GM19438 (cell line): ENCODE measurements around the gene FAM193A.
"Not testable (repeated sequence)": the region's sequence is repeated elsewhere in the genome, so short reads cannot be mapped to it uniquely, and the experiment has no call there.

ENCODE experiments used
- ATAC-seq: cut with Tn5 transposase; IDR thresholded peaks from one replicate; pipeline ENCODE4 v1.9.1; 2021; ENCODE audit warnings: low read depth; ENCODE audit not compliant: unreplicated experiment

FAM193A gene

DNA sequence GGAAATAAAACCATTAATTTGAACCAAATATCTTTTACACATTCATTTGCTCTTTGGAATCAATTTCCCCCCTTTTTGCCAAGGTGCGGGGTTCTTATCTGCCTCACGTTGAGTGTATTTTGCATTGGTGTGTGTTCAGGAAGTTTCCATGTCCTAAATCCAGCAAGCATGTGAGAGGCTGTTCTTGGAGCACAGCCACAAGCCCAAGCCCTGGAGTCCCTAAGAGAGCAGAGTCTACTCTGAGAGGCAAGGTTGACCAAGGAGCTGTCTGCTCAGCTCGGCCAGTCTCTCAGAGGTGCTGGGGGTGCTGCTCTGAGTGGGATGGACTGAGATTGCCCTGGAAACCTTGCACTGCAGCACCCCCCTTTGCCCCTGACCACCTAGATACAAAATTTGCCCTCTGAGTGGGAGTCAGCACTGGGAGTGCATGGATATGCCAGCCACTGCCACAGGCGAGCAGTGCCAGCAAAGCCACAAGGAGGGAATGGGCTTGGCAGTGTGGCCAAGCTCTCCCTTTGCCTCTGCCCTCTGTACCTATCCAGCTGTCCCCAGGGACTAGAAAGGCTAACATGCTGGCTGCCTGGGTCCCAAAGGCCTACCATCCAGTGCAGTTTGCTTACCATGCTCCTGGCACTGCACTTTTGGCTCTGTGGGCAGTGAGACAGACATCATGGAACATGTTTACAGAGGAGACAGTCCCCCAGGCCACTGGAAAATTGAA, 20.5 kb upstream of the FAM193A start:
- no peak for ATAC-seq

DNA sequence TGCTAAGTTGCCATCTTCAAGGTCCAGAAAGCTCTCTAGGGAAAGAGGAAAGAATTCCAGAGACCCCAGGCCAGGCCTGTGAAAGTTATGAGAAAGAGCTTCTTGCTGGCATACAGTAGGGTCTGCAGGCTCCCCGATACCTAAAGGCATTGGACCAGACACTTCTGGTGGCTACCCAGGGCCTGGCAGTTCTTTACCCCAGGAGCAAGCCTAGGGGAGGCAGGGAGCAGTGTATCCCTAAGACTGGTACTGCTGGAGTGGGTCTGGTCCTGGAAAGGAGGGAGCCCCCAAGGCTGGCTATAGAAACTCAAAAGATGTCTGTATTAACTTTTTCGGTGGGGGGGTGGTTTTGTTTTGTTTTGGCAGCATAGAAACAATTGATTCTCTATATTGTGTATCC, 19.8 kb upstream of the FAM193A start:
- ATAC-seq: no peak

DNA sequence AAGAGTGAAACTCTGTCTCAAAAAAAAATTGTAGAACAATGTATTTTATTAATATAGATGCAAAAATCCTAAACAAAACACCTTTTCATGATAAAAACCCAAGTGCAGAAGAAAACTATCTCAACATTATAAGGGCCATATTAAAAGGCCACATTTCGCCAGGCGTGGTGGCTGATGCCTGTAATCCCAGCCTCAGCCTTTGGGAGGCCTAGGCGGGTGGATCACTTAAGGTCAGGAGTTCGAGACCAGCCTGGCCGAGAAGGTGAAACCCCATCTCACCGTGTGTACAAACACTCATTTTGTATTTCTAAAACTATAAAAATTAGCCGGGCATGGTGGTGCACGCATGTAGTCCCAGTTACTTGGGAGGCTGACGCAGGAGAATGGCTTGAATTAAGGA, 9.9 kb upstream of the FAM193A start:
- ATAC-seq: no peak

DNA sequence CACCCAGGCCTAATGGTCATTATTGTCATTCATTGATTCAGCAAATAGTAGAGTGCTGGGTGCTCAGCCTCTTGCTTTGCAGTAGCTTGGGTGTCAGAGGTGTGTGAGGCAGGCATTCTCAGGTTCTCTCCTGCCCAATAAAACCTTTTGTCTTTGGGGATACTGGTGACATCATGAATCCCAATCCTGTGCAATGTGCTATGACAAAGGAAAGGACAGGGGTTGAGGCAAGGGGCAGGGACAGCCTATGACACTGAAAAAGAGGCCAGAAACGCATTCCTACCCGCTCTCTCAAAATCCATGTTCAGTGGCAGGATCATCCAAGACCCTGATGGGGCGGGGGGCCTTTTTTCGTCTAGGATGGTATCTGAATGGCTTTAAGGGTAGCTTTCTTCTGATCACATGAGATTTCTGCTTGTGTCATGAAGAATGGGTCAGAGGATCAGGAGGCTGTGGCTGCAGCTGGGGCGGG, 1.5 kb upstream of the FAM193A start:
- ATAC-seq: no peak

DNA sequence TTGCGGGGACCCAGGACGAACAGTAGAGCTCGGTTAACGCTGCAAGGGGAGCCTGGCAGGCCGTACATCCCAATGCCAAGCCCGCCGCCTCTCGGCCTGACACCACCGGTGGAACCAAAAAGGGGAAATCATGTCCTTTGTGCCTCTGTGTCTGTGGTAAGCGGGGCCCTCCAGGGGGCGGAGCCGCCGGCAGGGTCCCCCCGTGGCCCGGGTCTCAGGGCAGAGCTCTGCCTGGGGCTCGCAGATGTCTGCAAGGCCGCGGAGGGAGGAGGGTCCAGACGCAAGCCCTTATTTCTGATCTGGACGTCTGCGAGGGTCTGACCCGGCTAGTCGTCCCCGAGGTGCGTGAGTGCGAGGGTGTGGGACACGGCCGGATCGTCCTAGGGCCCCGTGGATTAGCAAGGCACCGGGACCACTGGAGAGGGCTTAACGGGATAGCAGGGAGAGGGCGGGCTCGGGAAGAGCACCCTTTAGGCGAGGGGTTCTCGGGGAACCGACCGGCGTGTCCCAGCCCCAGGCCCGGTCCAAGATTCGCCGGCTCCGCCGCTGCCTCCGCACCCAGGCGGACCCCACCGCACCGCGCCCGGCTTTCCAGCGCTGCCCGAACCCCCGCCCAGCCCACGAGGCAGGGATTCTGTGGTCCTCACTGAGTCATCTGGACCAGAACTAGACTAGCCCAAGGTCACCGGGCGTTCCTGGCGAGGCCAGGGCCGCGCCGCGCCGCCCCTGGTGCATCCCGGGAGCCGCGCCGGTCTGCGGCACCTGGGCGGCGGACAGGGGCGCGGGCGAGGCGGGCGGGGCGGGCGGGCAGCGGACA, 863 bp upstream of the FAM193A start:
- ATAC-seq: peak; percentile 2

DNA sequence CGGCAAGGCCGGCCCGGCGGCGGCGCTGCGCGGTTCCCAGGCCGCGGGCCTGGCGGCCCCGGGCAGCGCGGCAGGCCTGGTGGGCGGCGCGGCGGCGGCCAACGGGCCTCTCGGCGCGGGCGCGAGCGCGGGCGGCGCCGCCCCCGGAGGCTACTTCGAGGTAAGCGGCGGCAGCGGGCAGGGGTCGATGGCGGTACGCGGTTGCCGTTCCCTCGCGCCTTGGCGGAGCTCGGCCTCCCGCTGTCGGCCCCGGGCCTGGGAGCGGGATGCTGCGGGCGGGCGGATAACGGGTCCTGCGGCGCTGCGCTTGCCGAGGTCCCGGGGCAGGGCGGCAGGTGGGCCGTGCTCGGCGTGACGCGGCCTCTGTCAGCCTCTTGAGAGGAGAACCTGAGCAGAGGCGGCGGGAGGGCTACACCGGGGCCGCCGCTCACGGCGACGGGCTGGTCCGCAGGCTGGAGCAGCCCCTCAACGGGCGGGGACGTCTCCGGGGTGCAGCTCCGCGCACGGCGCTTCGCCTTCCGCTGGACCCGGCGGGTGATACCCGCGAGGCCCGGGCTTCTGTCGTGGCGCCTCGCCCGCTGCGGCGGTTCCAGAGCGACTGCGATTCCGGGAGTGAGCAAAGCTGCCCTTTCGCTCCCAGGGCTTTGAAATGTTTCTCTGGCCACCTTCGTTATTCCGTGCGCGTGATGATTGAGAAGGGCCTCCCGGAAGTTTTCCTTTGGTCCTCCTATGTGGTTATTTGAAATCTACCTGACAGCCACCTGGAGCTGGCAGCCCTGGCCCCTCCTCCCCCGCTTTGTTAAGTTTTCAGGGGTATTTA, 774 bp downstream of the FAM193A start:
- ATAC-seq: peak; percentile 14

DNA sequence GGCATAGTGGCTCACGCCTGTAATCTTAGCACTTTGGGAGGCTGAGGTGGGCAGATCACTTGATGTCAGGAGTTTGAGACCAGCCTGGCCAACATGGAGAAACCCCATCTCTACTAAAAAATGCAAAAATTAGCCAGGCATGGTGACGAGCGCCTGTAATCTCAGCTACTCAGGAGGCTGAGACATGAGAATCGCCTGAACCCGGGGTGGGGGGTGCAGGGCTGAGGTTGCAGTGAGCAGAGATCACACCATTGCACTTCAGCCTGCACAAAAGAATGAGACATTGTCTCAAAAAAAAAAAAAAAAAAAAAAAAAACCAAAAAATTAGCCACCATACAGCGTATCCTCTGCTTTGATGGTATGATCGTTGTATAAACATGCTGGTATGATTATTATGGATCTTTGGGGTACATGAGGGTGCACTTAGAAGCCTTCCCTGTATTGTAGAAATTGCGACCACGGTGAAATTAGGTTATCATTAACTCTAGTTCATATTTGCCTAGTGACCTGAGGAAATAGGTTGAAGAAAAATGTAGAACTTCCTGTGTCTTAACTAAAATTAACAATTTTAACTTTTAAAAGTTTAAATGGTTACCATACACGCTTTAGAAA, 7.2 kb downstream of the FAM193A start:
- ATAC-seq: not testable (repeated sequence)

DNA sequence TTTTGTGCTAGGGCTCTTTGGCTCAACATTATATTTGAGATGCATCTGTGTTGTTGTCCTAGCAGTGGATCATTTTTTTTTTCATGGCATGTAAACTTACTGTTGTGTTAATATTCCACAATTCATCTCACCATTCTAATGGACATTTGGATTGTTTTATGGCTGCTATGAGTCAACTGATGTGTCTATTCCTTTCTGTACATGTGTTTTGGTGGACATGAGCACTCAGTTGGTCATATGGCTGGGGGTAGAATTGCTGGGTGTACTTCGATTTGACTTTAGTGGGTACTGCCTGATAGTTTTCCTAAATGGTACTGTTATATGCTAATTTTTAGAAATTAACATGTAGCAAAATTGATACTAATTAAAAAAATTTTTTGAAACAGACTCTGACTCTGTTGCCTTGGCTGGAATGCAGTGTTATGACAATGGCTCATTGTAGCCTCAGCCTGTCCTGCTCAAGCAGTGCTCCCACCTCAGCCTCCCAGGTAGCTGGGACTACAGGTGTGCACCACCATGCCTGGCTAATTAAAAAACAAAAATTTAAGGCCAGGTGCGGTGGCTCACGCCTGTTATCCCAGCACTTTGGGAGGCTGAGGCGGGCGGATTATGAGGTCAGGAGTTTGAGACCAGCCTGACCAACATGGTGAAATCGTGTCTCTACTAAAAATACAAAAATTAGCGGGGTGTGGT, 9.0 kb downstream of the FAM193A start:
- no peak for ATAC-seq

DNA sequence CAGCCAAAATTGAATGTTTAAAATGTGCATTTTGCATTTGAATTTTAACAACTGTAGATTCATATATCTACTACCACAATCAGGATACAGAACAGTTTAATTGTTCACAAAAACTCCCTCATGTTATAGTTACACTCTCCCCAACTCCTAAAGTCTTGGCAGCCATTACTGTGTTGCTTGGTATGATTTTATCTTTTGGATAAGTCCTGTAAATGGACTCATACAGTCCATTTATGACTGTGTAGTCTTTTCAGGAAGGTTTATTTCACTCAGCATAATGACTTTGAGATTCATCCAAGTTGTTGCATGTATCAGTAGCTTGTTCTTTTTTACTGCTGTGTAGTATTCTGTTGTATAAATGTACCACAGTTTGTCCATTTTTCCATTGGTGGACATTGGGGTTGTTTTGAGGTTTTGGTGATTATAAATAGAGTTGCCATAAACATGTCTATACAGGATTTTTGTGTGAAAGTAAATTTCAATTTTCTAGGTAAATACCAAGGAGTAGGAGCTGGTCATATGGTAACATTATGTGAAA, 9.9 kb downstream of the FAM193A start:
- no peak for ATAC-seq

DNA sequence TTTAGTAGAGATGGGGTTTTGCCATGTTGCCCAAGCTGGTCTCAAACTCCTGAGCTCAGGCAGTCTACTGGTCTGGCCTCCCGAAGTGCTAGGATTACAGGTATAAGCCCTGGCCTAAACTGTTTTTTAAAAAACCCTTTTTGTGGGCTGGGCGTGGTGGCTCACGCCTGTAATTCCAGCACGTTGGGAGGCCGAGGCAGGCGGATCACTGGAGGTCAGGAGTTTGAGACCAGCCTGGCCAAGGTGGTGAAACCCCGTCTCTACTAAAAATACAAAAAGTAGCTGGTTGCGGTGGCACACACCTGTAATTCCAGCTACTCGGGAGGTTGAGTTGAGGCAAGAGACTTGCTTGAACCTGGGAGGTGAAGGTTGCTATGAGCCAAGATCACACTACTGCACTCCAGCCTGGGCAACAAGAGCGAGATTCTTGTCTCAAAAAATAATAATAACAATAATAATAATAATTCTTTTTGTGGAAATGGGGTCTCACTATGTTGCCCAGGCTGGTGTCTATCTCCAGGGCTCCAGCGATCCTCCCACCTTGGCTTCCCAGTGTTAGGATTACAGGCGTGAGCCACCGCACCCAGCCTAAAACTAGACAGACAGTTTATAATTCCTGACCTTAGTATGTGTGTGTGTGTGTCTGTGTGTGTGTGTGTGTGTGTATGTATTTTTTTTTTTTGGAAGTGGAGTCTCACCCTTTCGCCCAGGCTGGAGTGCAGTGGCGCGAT, 10.7 kb downstream of the FAM193A start:
- ATAC-seq: not testable (repeated sequence)

DNA sequence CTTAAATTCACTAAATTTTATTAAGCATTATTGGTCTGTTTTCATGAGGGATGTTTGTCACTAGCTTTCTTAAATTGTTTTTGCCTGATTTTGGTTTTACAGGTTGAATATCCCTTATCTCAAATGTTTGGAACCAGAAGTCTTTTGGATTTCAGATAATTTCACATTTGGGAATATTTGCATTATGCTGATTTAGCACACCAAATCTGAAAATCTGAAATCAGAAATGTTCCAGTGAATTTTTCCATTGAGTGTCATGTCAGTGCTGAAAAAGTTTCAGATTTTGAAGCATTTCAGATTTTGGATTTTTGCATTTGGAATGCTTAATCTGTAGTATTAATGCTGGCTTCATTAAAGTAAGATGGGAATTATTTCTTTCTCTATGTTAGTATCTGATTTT, 14.7 kb downstream of the FAM193A start:
- ATAC-seq: no peak

DNA sequence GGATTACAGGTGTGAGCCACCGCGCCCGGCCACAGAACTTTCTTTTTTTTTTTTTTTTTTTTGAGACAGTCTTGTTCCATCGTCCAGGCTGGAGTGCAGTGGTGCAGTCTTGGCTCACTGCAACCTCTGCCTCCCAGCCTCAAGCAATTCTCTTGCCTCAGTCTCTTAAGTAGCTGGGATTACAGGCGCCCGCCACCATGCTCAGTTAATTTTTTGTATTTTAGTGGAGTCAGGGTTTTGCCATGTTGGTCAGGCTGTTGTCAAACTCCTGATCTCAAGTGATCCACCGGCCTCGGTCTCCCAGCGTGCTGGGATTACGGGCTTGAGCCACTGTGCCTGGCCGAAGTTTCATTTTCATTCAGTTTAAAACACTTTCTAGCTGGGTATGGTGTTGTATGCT, 16.4 kb downstream of the FAM193A start:
- no peak for ATAC-seq

DNA sequence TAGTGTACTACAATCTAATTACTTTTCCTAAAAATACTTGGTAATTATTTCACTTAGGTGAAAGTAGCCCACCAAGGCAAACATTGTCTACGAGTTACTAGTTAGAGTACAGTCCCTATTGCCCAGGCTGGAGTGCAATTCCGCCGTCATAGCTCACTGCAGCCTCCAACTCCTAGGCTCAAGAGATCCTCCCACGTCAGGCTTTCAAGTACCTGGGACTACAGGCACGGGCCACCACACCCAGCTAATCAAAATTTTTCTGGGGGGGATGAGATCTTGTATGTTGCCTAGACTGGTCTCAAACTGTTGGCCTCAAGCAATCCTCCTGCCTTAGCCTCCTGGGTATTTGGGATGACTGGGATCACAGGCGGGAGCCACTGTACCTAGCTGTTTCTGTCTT, 21.9 kb downstream of the FAM193A start:
- no peak for ATAC-seq

DNA sequence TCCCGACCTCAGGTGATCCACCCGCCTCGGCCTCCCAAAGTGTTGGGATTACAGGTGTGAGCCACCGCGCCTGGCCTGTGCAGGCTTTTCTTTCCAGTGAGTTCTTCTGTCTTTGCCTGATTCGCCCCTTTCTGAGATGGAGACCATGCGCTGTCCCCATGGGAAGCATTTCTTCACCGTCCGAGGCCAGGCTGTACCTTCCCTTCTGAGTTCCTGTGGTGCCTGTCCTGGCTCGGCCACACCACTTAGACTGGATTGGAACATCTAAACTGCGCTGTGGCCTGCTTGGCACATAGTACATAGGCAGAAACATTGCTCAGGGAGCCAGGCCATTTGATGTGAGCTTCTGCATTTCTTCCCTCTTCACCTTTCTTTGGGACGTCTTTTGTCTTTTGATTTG, 23.7 kb downstream of the FAM193A start:
- no peak for ATAC-seq

DNA sequence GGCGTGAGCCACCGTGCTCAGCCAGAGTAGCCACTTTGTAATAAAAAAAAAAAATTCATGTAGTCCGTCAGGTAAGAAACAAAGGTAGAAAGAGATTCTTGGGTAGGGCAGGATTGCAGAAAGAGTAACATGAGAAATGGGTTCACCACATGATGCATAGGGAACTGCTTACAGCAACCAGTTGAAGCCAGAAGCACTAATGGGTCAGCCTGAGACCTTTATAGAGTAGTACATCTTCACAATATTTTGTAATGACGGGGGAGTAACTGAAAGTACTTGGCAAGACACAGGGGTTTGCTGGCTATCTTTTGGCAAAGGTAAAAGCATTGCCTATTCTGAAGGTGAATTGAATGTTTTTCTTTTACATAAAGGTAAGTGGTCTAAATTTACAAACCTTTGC, 29.1 kb downstream of the FAM193A start:
- no peak for ATAC-seq

DNA sequence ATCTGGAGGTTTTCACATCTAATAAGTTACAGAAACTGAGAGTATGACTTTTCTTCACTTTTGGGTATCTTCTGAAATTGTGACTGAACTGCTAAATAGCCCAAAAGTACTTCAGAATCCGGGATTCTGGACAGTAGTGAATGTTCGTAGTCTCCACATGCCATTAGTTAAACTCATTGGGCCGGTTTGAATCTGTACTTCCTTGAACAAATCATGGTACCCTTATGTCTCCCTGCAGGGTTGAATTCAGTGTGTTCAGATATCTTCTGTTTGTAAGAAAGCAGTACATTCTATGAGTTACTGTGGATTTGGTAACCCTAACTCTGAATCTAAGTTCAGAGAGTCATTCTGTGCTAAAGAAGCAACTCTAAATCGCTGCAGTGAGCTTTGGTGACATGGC, 33.6 kb downstream of the FAM193A start:
- ATAC-seq: no peak

DNA sequence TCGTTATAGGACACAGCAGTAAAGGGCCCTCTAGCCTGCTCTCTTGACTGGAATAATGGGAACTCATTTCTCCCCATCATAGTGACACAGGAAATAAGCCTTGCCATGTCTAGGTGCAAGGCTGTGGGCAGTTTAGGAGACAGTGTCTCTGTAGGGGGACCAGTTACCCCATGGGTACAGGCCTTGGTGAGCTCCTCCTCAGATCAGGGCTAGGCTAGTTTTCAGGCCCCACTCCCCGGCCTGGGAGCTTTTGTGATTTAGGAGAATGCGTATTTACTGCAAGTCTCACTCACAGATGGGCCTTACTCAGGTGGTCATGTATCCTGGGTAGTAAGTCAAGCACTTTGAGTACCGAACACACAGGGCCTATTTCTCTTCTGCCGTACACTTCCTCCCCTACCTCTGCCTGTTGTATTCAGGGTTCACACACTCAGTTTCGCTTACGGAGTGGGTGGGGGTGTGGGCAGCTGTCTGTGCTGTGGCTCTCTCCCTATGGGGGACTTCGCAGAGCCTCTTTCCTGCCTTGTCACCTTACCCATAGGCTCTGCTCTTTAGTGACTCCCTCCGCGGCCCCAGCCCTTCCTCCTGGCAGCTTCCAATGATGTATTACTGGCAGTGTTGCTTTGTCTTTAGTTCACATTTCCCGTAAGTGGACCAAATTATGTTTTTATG, 34.2 kb downstream of the FAM193A start:
- ATAC-seq: no peak

DNA sequence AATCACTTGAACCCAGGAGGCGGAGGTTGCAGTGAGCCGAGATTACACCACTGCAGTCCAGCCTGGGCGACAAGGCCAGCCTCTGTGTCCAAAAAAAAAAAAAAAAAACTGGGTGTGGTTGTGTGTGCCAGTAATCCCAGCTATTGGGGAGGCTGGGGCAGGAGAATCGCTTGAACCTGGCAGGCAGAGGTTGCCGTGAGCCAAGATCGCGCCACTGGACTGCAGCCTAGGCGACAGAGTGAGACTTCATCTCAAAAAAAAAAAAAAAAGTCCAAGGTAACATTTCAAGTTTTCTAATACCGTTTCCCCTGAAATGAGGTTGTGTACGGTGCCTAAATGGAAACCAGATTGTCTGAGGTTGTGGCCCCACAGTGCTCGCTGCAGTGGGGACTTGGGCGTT, 35.6 kb downstream of the FAM193A start:
- no peak for ATAC-seq

DNA sequence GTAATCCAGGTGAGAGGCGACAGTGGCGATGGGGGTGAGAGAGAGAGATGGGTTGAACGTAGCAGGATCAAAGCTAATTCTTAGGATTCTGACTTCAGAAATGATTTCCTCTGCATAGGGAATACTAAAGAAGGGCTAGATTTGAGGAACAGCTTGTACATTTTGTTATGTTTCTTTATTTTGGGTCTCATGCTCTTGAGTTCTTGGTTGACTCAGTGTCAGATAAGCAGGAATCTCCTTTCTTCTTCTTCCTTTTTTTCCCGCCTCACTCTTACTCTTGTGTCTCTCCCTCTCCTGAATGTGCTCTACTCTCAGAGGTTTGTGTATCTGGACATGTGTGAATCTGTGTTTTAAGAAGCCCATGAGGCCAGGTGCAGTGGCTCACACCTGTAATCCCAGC, 36.4 kb downstream of the FAM193A start:
- ATAC-seq: no peak
